ENCODE results near the gene SLC25A29.
"Not testable (repeated sequence)": the region's sequence is repeated elsewhere in the genome, so short reads cannot be mapped to it uniquely, and the experiment has no call there.

The SLC25A29 gene

DNA sequence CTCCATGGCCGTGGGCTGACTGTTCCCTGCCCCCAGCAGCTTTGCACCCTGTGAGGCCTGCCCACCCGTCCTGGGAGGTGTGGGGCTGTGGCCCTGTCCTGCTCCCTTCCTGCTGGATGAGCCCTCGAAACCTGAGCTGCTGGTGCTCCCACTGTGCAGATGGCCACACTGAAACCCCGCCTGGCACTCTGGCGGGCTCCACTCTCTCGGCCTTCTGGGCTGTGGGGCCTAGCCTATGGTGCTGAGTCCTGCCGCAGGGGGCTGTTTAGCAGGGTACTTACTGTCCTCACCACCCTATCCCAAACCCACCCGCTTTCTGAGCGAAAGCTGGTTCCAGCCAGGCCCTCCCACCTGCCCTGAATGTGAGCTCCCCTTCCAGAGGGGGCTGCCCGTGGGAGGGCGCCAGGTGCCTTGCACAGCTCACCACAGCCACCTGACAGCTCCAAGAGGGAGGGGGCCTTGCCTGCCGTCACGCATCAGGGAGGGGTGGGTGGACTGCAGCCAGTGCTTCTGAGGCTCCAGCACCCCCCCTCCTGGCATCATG lies 24.2 kb upstream of the SLC25A29 start:
- no peak for DNase-seq

DNA sequence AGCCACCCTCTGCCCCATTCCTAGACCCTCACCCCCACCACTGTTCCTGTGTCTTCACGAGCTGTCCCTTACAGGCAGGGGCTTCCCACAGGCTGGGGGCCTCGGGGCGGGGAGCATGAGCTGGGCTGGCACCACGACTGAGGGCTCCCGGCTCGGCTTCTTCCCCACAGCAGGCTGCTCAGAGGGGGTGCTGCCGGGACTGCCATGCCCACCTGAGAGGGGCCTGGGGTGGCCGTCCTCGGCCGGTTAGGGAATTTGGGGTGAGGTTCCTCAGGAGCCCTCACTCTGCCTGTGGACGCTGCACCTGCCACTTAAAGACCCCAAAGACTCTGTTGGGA lies 23.7 kb upstream of the SLC25A29 start:
- DNase-seq = no peak

GRCh38 chr14:100329233-100330006 lies 23.2 kb upstream of the SLC25A29 start:
- no peak for DNase-seq

DNA sequence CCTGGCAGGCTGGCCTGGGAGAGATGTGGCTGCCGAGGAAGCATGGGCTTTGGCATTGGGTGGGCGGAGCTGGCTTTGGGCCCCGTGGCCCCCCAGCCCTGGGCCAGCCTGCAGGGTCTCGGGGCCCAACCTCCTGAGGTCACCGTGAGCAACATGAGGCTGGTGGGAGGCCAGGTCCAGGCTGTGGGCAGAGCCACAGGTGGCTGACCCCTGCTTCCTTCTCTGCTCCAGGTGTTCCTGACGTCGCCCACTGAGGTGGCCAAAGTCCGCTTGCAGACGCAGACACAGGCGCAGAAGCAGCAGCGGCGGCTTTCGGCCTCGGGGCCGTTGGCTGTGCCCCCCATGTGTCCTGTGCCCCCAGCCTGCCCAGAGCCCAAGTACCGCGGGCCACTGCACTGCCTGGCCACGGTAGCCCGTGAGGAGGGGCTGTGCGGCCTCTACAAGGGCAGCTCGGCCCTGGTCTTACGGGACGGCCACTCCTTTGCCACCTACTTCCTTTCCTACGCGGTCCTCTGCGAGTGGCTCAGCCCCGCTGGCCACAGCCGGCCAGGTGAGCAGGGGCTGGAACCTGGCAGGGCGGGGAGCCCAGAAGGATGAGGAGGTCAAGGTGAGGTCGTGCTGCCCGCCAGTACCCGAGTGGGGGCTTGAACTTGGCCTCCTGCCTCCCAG lies 22.4 kb upstream of the SLC25A29 start:
- DNase-seq = no peak

DNA sequence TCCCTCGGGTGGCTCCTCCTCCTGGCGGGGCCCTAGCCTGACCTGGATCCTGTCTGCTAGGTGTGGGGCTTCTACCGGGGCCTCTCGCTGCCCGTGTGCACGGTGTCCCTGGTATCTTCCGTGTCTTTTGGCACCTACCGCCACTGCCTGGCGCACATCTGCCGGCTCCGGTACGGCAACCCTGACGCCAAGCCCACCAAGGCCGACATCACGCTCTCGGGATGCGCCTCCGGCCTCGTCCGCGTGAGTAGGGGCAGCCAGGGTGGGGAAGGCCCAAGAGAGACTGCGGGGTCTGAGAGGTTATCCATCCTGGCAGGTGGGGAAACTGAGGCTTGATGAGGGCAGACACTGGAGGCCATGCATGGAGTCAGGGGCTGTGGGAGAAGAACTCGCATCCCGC lies 20.9 kb upstream of the SLC25A29 start:
- no peak for DNase-seq

- DNase-seq = no peak
Measured at GRCh38 chr14:100325958-100326357, 19.7 kb upstream of the SLC25A29 start.

- no peak for DNase-seq
Measured at GRCh38 chr14:100325231-100325632, 19.0 kb upstream of the SLC25A29 start.

DNA sequence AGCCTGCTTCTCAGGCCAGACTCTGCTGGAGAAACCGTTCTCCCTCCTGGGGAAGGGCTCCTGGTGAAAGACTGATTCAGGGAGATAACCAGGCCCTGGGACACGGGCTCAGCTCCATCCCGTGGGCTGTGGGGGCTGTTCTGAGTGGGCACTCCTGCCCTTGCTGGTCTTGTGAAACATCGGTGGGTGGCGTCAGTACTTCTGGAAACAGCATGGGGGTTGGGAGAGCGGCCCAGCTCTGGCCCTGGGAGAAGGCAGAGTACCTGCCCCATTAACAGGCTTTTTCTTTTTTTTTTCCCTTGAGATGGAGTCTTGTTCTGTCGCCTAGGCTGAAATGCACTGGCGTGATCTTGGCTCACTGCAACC lies 17.7 kb upstream of the SLC25A29 start:
- DNase-seq = no peak

DNA sequence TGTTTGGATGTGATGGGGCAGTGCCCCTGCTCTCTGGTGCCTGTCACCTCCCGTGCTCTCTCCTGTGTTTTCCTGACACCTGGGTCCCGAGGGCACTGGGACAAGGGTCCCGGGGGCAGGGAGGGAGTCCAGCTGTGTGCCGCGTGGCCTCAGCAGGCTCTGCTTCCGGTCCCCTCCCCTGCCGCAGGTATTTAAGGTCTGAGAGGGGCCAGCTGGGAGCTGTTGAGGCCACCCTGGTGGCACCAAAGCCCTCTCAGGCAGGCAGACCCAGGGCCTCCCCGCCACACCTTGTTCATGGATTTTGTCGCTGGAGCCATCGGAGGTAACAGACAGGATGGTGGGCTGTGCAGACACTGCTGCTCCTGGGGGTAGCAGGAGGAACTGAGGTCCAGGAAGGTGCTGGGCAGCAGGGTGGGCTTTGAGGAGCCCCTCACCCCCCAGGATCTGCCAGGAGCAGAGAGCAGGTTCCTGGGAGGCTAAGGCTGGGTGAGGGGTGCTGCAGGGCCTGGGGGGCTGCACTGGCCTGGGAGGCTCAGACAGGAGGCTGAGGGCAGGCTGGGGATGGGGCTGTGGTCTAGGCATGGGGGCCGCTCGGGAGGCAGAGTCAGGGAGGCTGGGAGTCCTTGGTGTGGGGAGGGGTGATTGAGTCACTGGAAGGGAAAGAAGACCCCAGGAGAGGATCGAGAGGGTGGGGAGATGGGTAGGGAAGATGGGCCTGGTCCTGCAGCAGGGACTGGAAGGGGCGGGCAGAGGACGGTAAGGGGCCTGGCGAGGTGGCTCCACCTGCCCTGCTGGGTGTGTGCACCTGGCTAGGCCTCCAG lies 17.1 kb upstream of the SLC25A29 start, which contains the start of gene SLC25A47:
Gene SLC25A47 (plus strand): TSS at position 219 of the 821 bp plus-strand sequence. CDS start 76 bp downstream, at position 295.
- DNase-seq = no peak

DNA sequence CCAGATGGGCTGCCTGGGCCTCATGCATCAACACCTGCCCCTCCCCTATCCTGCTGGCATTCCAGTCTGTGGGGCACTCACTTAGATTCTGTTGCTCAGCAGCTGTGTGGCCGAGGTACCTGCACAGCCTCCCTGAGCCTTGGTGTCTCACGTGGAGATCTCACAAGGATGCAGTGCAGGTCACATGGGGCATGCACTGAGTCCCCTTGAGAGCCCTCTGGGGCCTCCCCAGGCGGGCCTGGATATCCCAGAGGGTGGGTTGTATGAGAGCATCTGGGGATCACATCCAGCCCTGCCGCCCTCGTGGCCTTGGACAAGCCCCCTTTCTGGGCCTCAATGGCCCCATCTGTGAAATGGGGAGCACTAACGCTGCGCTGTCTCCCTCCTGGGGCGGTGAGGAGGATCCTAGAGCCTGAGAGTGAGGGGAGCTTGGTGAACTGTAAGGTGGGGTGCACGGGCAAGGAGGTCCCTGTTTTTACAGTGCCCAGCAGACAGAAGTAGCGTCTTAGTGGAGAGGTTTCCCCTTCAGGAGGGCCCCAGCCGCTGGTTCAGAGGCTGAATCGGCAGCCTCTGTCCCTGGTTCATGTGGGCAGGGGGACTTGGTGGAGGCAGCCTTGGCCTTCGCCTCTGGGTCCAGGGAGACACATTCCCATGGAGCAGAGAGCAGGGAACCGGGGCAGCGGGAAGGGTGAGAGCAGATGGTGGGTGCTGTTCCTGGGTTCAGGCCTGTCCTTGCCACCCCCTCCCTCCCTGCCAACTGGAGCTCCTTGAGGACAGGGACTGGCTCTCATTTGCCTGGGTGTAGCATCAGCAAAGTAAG lies 16.1 kb upstream of the SLC25A29 start:
- DNase-seq = no peak

DNA sequence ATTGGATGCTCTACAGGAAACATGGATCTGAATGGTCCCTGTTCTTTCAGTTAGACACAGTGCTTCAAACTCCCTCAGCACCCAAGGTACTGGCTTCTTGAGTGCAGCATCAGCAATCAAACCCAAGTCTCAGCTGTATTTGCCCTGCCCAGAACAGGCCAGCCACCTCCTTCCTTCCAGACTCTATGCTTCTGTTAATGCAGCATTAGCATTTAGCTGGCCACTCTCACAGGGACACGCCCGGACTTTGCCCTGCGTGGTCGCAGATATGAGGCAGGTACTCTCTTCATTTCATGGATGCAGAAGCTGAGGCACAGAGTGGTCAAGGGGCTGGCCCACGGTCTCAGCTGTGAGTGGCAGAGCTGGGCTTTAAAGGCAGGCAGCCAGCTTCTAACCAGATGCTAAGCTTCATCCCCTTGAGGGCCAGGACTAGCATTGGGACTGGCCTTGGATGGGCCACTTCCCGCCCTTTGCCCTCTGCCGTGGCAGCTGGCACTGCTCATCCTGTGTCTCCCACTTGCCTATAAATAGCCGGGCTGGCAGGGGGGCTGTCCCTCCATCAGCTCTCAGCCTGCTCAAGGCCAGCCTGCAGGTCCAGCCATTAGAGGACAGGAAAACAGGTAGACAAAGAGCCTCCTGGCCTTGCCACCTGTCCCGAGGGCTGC lies 15.4 kb upstream of the SLC25A29 start:
- no peak for DNase-seq

DNA sequence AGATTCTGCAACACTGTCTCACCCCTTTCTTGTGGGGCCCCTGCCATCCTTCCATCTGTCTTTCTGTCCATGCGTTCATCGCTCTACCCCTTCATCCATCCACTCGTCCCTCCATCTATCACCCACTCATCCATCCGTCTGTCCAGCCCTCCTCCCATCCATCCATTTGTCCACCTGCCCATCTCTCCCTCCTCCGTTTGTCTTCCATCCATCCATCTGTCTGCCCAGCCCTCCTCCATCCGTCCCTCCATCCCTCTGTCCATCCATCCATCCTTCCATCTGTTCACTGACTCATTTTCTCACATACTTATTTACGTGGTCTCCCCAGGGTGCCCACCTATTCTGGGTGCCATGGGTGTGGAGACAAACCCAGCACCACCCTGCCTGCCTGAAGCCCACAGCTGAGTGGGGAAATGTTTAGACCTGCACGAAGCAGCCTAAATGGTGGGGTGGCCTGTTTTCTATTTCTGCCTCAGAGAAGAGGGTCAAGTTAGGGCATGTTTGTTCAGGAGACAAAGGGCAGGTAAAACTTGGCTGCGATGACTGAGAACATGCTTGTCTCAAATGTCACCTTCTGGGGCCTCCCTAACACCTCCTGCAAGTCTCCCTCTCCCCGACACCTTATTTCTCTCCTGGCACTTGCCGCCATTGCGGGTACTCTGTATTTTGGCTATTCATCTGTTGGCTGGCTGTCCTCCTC lies 14.1 kb upstream of the SLC25A29 start:
- no peak for DNase-seq

- DNase-seq = no peak
Measured at GRCh38 chr14:100317912-100318808, 11.9 kb upstream of the SLC25A29 start.

DNA sequence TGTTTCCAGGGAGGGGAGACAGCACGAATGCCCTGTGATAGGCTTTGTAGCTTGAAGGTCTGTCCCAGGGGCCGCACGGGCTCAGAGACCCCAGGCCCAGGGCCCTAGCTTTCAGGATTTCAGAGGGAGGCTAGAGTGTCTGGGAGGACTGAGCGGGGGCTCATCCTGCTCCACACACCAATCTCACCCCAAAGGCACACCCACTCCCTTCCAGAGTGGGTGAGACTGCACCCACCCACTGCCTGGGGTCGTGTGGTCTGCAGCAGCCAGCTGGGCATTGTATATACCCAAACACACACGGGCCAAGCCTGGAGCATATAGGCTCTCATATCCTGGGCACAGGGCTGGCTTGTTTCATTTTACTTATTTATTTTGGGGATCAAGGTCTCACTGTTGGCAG lies 11.1 kb upstream of the SLC25A29 start:
- no peak for DNase-seq

DNA sequence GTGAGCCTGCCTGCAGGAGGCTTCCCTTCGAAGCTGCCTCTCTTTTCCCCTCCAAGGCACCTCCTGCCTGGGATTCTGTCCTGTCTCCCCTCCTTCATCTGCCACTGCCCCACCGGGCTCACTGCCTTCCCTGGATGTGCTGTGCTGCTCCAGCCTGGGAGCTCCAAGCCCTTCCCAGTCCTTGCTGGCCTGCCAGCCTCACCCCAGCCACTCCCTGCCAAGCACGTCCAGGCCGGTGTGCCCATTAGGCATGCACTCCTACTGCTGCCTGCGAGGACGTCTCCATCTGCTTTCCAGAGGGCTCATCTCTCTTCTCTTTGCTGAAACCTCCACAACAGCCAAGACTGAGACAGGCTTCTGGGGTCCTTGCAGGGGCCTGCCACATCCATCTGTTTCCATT lies 8.5 kb upstream of the SLC25A29 start:
- no peak for DNase-seq

GRCh38 chr14:100313464-100314230 lies 7.4 kb upstream of the SLC25A29 start:
- DNase-seq = no peak

DNA sequence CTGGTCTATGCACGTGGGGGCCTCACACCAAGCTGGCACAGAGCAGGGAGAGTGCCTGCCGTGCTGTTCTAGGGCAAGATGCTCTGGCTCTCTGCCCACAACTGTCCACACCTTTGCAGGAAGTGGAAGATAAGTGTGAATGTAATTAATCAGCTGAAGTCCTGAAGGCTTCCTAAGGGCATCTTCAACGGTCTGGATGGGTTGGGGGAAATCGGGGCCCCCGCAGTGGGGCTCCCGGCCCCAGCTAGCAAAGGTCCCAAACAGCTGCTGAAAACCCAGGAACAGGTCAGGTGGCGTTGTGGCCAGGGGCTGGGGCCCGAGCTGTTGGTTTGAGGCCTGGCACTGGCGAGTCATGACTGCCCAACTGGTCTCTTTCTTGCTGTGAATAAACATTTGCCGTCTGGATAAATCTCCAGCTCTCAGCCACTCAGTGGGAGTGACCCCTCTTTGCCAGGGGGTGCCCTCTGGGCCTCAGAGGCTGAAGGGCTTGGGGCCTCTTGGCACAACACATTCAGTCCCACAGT lies 6.7 kb upstream of the SLC25A29 start:
- DNase-seq = no peak

- not testable (repeated sequence) for DNase-seq
Measured at GRCh38 chr14:100312110-100312876, 6.0 kb upstream of the SLC25A29 start.
